GM18868 (cell line): ENCODE results near the gene AARS1.
"Not testable (repeated sequence)": the region's sequence is repeated elsewhere in the genome, so short reads cannot be mapped to it uniquely, and the experiment has no call there.

ENCODE experiments used
- ATAC-seq: cut with Tn5 transposase; IDR thresholded peaks from one replicate; pipeline ENCODE4 v1.9.1; 2021; ENCODE audit warnings: mild to moderate bottlenecking, moderate library complexity; ENCODE audit not compliant: unreplicated experiment

Gene AARS1

GRCh38 chr16:70226024-70226423 lies 63.3 kb downstream of the AARS1 start:
- not testable (repeated sequence) for ATAC-seq

- ATAC-seq = not testable (repeated sequence)
Measured at GRCh38 chr16:70225430-70225829, 63.9 kb downstream of the AARS1 start.

GRCh38 chr16:70224645-70225044 lies 64.7 kb downstream of the AARS1 start:
- not testable (repeated sequence) for ATAC-seq

- ATAC-seq = not testable (repeated sequence)
Measured at GRCh38 chr16:70223971-70224513, 65.3 kb downstream of the AARS1 start.

GRCh38 chr16:70223216-70223615 lies 66.1 kb downstream of the AARS1 start:
- not testable (repeated sequence) for ATAC-seq

GRCh38 chr16:70222574-70222973 lies 66.7 kb downstream of the AARS1 start:
- ATAC-seq = not testable (repeated sequence)

- ATAC-seq = not testable (repeated sequence)
Measured at GRCh38 chr16:70218586-70218985, 70.7 kb downstream of the AARS1 start.

GRCh38 chr16:70206382-70206781 lies 82.9 kb downstream of the AARS1 start:
- not testable (repeated sequence) for ATAC-seq

- ATAC-seq = not testable (repeated sequence)
Measured at GRCh38 chr16:70204668-70205405, 84.5 kb downstream of the AARS1 start.

- ATAC-seq = not testable (repeated sequence)
Measured at GRCh38 chr16:70204010-70204409, 85.3 kb downstream of the AARS1 start.

GRCh38 chr16:70203508-70203907 lies 85.8 kb downstream of the AARS1 start:
- ATAC-seq = not testable (repeated sequence)
